Measurements from ENCODE around the gene SLC16A5. TPM values are rescaled to one million over a fixed set of nuclear protein-coding genes. Genes with fewer than 3 reads are reported as not detected.

The SLC16A5 gene
- polyA plus RNA-seq, 1 donor from 2014 or later, result not detected

DNA sequence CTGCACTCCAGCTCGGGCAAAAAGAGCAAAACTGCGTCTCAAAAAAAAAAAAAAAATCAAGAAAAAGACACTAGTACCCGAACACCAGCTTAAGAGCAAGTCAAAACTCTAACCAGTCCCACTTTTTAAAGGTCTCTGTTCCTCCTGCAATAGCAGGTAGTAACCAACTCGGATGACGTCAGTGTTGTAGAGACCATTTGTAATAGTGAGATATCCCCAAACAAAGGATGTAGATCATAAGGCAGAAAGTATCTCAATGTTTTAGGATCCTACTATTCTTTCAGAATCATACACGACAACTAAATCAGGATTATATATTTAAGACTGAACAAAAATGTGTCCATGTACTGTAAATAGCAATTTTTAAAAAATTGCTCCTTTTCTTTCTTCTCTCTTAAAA, 64.2 kb downstream of the SLC16A5 start:
- peak overlapping the region; percentile 100 for H3K4me3 ChIP-seq (ENCODE audit: low read length)
- peak overlapping the region; percentile 82 for H3K4me2 ChIP-seq (ENCODE audit: low read length)
- peaks cover 72% of the 10 kb centered on the region for H3K79me2 ChIP-seq (replicated peaks; ENCODE audit: insufficient read depth, low read length)
- TF ChIP-seq, protein P1, sequence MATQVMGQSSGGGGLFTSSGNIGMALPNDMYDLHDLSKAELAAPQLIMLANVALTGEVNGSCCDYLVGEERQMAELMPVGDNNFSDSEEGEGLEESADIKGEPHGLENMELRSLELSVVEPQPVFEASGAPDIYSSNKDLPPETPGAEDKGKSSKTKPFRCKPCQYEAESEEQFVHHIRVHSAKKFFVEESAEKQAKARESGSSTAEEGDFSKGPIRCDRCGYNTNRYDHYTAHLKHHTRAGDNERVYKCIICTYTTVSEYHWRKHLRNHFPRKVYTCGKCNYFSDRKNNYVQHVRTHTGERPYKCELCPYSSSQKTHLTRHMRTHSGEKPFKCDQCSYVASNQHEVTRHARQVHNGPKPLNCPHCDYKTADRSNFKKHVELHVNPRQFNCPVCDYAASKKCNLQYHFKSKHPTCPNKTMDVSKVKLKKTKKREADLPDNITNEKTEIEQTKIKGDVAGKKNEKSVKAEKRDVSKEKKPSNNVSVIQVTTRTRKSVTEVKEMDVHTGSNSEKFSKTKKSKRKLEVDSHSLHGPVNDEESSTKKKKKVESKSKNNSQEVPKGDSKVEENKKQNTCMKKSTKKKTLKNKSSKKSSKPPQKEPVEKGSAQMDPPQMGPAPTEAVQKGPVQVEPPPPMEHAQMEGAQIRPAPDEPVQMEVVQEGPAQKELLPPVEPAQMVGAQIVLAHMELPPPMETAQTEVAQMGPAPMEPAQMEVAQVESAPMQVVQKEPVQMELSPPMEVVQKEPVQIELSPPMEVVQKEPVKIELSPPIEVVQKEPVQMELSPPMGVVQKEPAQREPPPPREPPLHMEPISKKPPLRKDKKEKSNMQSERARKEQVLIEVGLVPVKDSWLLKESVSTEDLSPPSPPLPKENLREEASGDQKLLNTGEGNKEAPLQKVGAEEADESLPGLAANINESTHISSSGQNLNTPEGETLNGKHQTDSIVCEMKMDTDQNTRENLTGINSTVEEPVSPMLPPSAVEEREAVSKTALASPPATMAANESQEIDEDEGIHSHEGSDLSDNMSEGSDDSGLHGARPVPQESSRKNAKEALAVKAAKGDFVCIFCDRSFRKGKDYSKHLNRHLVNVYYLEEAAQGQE (IDR thresholded peaks at IDR 0.05; ENCODE audit: borderline replicate concordance), result peak; percentile 19
- TF ChIP-seq, protein P2, sequence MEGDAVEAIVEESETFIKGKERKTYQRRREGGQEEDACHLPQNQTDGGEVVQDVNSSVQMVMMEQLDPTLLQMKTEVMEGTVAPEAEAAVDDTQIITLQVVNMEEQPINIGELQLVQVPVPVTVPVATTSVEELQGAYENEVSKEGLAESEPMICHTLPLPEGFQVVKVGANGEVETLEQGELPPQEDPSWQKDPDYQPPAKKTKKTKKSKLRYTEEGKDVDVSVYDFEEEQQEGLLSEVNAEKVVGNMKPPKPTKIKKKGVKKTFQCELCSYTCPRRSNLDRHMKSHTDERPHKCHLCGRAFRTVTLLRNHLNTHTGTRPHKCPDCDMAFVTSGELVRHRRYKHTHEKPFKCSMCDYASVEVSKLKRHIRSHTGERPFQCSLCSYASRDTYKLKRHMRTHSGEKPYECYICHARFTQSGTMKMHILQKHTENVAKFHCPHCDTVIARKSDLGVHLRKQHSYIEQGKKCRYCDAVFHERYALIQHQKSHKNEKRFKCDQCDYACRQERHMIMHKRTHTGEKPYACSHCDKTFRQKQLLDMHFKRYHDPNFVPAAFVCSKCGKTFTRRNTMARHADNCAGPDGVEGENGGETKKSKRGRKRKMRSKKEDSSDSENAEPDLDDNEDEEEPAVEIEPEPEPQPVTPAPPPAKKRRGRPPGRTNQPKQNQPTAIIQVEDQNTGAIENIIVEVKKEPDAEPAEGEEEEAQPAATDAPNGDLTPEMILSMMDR (IDR thresholded peaks at IDR 0.05; ENCODE audit: poor library complexity, severe bottlenecking), result no peak
- TF ChIP-seq MXI1 (conservative IDR thresholded peaks at IDR 0.05; ENCODE audit: poor library complexity, severe bottlenecking) (no peak), POLR2AphosphoS5 (IDR thresholded peaks at IDR 0.05) (peak; percentile 26), TAF1 (IDR thresholded peaks at IDR 0.05; ENCODE audit: low read depth) (no peak), EP300 (conservative IDR thresholded peaks at IDR 0.05; ENCODE audit: poor library complexity, severe bottlenecking) (no peak), EZH2 (IDR thresholded peaks at IDR 0.05; ENCODE audit: borderline replicate concordance, insufficient read depth, low read length, poor library complexity, severe bottlenecking) (no peak)
- peaks cover 7% of the 10 kb centered on the region for H3K36me3 ChIP-seq (ENCODE audit: insufficient read depth, low read length)
- no peaks in the 10 kb centered on the region for H3K9me3 ChIP-seq (ENCODE audit: low read length)
- no peak overlapping the region for H2AFZ ChIP-seq (ENCODE audit: low read depth, low read length)
- peaks cover 6% of the 10 kb centered on the region for H3F3A ChIP-seq (ENCODE audit: insufficient read depth, low read length, poor library complexity, severe bottlenecking)
- no peaks in the 10 kb centered on the region for H3K27me3 ChIP-seq (ENCODE audit: insufficient read depth, low read depth, low read length)
- no peaks in the 10 kb centered on the region for H3K9me2 ChIP-seq (ENCODE audit: insufficient read depth, low read length)
- peak overlapping the region; percentile 100 for H3K27ac ChIP-seq (ENCODE audit: low read length)
- peak overlapping the region; percentile 100 for H3K9ac ChIP-seq (ENCODE audit: low read length)
- peaks cover 29% of the 10 kb centered on the region for H4K20me1 ChIP-seq (ENCODE audit: insufficient read depth)

DNA sequence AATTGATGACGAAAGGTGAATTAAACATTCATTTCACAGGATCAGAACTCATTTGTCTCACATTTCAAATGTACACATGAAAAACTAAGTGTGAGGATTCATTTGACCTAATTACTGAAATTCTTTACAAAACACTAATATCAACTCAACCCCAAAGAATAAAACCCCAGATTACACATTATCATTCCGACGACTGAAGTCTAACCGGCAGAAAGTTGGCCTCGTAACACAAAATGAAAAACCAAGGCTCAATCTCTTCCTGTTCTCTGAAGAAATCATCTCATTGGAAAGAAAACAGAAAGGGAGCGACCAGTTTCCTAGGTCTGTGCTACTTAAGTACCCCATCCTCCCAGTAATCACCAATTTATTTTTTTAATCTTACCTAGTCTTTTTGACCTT, 64.8 kb downstream of the SLC16A5 start:
- Histone ChIP-seq H3K79me2 (replicated peaks; ENCODE audit: insufficient read depth, low read length) (peaks cover 67% of the 10 kb centered on the region), H3K4me2 (ENCODE audit: low read length) (peak overlapping the region; percentile 82), H3K9me2 (ENCODE audit: insufficient read depth, low read length) (no peaks in the 10 kb centered on the region), H3K9me3 (ENCODE audit: low read length) (no peaks in the 10 kb centered on the region), H2AFZ (ENCODE audit: low read depth, low read length) (no peak overlapping the region), H3K36me3 (ENCODE audit: insufficient read depth, low read length) (peaks cover 6% of the 10 kb centered on the region), H3F3A (ENCODE audit: insufficient read depth, low read length, poor library complexity, severe bottlenecking) (peaks cover 6% of the 10 kb centered on the region), H3K4me3 (ENCODE audit: low read length) (peak overlapping the region; percentile 100), H3K27me3 (ENCODE audit: insufficient read depth, low read depth, low read length) (no peaks in the 10 kb centered on the region), H3K27ac (ENCODE audit: low read length) (peak overlapping the region; percentile 100), H3K9ac (ENCODE audit: low read length) (peak overlapping the region; percentile 100), H4K20me1 (ENCODE audit: insufficient read depth) (peaks cover 23% of the 10 kb centered on the region)
- TF ChIP-seq SMC3 (conservative IDR thresholded peaks at IDR 0.05; ENCODE audit: poor library complexity), result no peak
- TF ChIP-seq, protein P1 (IDR thresholded peaks at IDR 0.05; ENCODE audit: borderline replicate concordance), result no peak
- TF ChIP-seq EZH2 (IDR thresholded peaks at IDR 0.05; ENCODE audit: borderline replicate concordance, insufficient read depth, low read length, poor library complexity, severe bottlenecking), result no peak
- TF ChIP-seq POLR2AphosphoS5 (IDR thresholded peaks at IDR 0.05), result no peak
- TF ChIP-seq TAF1 (IDR thresholded peaks at IDR 0.05; ENCODE audit: low read depth), result no peak
- TF ChIP-seq RAD21 (conservative IDR thresholded peaks at IDR 0.05), result no peak
- TF ChIP-seq MXI1 (conservative IDR thresholded peaks at IDR 0.05; ENCODE audit: poor library complexity, severe bottlenecking), result no peak
- TF ChIP-seq, protein P2 (IDR thresholded peaks at IDR 0.05; ENCODE audit: poor library complexity, severe bottlenecking), result no peak
- TF ChIP-seq EP300 (conservative IDR thresholded peaks at IDR 0.05; ENCODE audit: poor library complexity, severe bottlenecking), result no peak
